ENCODE data around the gene SMURF1. TPM values are rescaled to one million over a fixed set of nuclear protein-coding genes. Genes with fewer than 3 reads are reported as not detected.
A peak's percentile ranks its signal among the peaks of the same experiment; 100 is the strongest.
"Not testable (repeated sequence)": the region's sequence is repeated elsewhere in the genome, so short reads cannot be mapped to it uniquely, and the experiment has no call there.

The SMURF1 gene
- total and polyA plus RNA-seq, 2 experiments from 2014 or later, result 12.4 to 21.7 TPM

DNA sequence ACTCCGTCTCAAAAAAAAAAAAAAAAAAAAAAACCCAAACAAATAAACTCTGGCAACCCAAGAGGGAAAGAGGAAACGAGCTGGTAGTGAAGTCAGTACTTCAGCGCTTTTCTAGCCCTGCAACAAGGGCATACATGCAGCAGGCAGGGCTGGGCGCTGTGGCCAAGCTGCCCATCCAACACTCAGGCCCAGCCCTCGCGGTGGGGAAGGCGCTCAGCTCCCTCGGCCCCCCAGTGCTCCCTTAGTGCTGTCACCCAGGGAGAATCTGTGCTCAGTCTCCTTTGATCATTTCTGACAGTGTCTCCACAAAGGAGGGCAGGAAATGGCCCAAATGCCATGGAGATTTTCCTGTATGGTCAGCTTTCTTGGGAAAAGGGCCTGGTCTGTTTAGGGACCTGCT lies 97.2 kb downstream of the SMURF1 start:
- H3K9me2 ChIP-seq (replicated peaks; ENCODE audit: insufficient read depth), result no peaks in the 10 kb centered on the region
- TF ChIP-seq EZH2 (IDR thresholded peaks at IDR 0.05; ENCODE audit: borderline replicate concordance) (no peak), EZH2phosphoT487 (IDR thresholded peaks at IDR 0.05; ENCODE audit: low read depth, severe bottlenecking, unreplicated experiment) (no peak)
- TF ChIP-seq, protein P1, sequence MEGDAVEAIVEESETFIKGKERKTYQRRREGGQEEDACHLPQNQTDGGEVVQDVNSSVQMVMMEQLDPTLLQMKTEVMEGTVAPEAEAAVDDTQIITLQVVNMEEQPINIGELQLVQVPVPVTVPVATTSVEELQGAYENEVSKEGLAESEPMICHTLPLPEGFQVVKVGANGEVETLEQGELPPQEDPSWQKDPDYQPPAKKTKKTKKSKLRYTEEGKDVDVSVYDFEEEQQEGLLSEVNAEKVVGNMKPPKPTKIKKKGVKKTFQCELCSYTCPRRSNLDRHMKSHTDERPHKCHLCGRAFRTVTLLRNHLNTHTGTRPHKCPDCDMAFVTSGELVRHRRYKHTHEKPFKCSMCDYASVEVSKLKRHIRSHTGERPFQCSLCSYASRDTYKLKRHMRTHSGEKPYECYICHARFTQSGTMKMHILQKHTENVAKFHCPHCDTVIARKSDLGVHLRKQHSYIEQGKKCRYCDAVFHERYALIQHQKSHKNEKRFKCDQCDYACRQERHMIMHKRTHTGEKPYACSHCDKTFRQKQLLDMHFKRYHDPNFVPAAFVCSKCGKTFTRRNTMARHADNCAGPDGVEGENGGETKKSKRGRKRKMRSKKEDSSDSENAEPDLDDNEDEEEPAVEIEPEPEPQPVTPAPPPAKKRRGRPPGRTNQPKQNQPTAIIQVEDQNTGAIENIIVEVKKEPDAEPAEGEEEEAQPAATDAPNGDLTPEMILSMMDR (IDR thresholded peaks at IDR 0.05; ENCODE audit: poor library complexity), result no peak
- H3K4me1 ChIP-seq (ENCODE audit: insufficient read depth), result peaks cover 3% of the 10 kb centered on the region
- DNase-seq (ENCODE audit: low spot score), result no peak
- no peak overlapping the region for H2AFZ ChIP-seq
- WGBS (ENCODE audit: low lambda C conversion rate, missing lambda C conversion rate), result 96% methylated on average over 8 of the region's 8 CpGs
- no peak overlapping the region for H3K27ac ChIP-seq
- no peaks in the 10 kb centered on the region for H3K27me3 ChIP-seq
- H3K79me2 ChIP-seq, result no peaks in the 10 kb centered on the region
- no peaks in the 10 kb centered on the region for H3K9me3 ChIP-seq (ENCODE audit: low read depth)
- H3K4me2 ChIP-seq, result no peak overlapping the region
- H3K4me3 ChIP-seq, result no peak overlapping the region
- H4K20me1 ChIP-seq (ENCODE audit: insufficient read depth, poor library complexity, severe bottlenecking), result no peaks in the 10 kb centered on the region
- no peaks in the 10 kb centered on the region for H3K36me3 ChIP-seq (replicated peaks; ENCODE audit: insufficient read depth, low read depth)

DNA sequence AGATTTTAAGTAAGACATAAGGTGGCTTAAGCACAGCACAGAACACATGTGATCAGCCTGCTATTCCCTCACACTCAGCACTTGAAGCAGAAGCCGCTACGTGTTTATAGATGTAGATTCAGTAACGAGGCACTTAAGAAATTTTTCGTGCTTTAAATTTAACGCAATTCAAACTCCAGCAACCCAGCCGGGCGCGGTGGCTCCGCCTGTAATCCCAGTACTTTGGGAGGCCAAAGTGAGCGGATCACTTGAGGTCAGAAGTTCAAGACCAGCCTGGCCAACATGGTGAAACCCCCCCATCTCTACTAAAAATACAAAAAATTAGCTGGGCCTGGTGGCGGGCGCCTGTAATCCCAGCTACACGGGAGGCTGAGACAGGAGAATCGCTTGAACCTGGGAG lies 97.6 kb downstream of the SMURF1 start:
- H3K79me2 ChIP-seq; H2AFZ ChIP-seq; H4K20me1 ChIP-seq (ENCODE audit: insufficient read depth, poor library complexity, severe bottlenecking); DNase-seq (ENCODE audit: low spot score); H3K4me1 ChIP-seq (ENCODE audit: insufficient read depth); H3K27ac ChIP-seq; H3K9me3 ChIP-seq (ENCODE audit: low read depth); H3K9me2 ChIP-seq (replicated peaks; ENCODE audit: insufficient read depth); H3K27me3 ChIP-seq; H3K4me3 ChIP-seq; H3K36me3 ChIP-seq (replicated peaks; ENCODE audit: insufficient read depth, low read depth); H3K4me2 ChIP-seq: not testable (repeated sequence)
- WGBS (ENCODE audit: low lambda C conversion rate, missing lambda C conversion rate), result 87% methylated on average over 14 of the region's 14 CpGs

DNA sequence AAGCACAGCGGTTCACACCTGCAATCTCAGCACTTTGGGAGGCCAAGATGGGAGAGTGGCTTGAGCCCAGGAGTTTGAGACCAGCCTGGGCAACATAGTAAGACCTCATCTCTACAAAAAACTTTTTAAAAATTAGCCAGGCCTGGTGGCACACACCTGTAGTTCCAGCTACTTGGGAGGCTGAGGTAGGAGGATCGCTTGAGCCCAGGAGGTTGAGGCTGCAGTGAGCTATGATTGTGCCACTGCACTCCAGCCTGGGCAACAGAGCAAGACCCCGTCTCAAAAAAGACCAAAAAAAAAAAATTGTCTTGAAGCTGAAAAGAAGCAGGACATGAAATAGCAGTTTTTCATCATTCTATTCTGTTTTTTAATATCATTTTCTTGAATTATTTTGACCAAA lies 99.0 kb downstream of the SMURF1 start:
- H4K20me1 ChIP-seq (ENCODE audit: insufficient read depth, poor library complexity, severe bottlenecking); H3K4me1 ChIP-seq (ENCODE audit: insufficient read depth); H3K79me2 ChIP-seq; H3K27me3 ChIP-seq; H3K4me2 ChIP-seq; H3K9me2 ChIP-seq (replicated peaks; ENCODE audit: insufficient read depth); H3K36me3 ChIP-seq (replicated peaks; ENCODE audit: insufficient read depth, low read depth); H3K4me3 ChIP-seq; H3K9me3 ChIP-seq (ENCODE audit: low read depth); DNase-seq (ENCODE audit: low spot score); H3K27ac ChIP-seq; H2AFZ ChIP-seq: not testable (repeated sequence)
- 98% methylated on average over 3 of the region's 3 CpGs for WGBS (ENCODE audit: low lambda C conversion rate, missing lambda C conversion rate)

DNA sequence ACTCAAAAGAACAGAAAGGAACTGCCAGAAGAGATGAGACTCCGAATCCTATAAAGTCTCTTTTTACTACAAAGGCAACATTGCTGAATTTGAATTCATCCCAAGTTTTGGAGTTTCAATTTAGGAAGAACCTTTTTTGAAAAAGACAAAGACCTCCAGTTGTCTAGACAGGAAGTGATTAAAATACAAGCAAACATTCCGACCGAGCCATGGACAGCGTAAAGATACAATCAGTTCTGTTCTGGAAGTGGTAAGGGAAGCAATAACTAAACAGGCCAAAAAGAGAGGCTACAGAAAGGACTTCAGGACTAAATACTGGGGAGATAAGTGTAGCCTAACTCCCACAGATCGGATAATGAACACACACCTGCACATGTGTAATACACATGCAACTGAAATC lies 101.0 kb downstream of the SMURF1 start:
- Histone ChIP-seq H3K4me1 (ENCODE audit: insufficient read depth) (peaks cover 3% of the 10 kb centered on the region), H4K20me1 (ENCODE audit: insufficient read depth, poor library complexity, severe bottlenecking) (no peaks in the 10 kb centered on the region), H3K27ac (peak overlapping the region; percentile 17), H3K36me3 (replicated peaks; ENCODE audit: insufficient read depth, low read depth) (no peaks in the 10 kb centered on the region), H3K9me2 (replicated peaks; ENCODE audit: insufficient read depth) (no peaks in the 10 kb centered on the region), H3K4me2 (no peak overlapping the region), H2AFZ (no peak overlapping the region), H3K79me2 (peaks cover 2% of the 10 kb centered on the region), H3K4me3 (no peak overlapping the region), H3K27me3 (no peaks in the 10 kb centered on the region), H3K9me3 (ENCODE audit: low read depth) (no peaks in the 10 kb centered on the region)
- WGBS (ENCODE audit: low lambda C conversion rate, missing lambda C conversion rate), result 50% methylated on average over 5 of the region's 5 CpGs
- no peak for DNase-seq (ENCODE audit: low spot score)
- TF ChIP-seq EZH2phosphoT487 (IDR thresholded peaks at IDR 0.05; ENCODE audit: low read depth, severe bottlenecking, unreplicated experiment), result no peak
- TF ChIP-seq, protein P1 (IDR thresholded peaks at IDR 0.05; ENCODE audit: poor library complexity), result no peak
- TF ChIP-seq EZH2 (IDR thresholded peaks at IDR 0.05; ENCODE audit: borderline replicate concordance), result no peak

DNA sequence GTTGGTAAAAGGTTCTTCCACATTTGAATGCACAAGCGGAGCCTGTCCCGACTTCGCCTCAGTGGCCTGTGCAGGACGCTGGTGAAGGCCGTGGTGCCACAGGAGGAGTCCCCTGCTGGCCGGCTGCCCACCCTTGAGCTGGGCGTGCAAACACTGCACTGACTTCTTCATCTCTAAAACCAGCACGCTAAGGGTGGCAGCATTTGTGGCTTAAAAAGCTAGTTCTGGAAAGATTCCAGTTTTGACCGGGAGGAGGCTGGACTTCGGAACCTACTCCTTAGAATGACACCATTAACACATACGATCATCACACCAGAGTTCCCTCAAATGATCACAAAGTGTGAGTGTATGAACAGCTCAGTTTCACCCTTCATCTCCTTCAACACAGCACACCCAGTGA lies 102.4 kb downstream of the SMURF1 start:
- DNase-seq (ENCODE audit: low spot score), result peak; percentile 32
- no peaks in the 10 kb centered on the region for H3K36me3 ChIP-seq (replicated peaks; ENCODE audit: insufficient read depth, low read depth)
- H3K9me3 ChIP-seq (ENCODE audit: low read depth), result no peaks in the 10 kb centered on the region
- no peaks in the 10 kb centered on the region for H3K9me2 ChIP-seq (replicated peaks; ENCODE audit: insufficient read depth)
- no peak overlapping the region for H2AFZ ChIP-seq
- peak overlapping the region; percentile 80 for H3K27ac ChIP-seq
- H4K20me1 ChIP-seq (ENCODE audit: insufficient read depth, poor library complexity, severe bottlenecking), result no peaks in the 10 kb centered on the region
- peaks cover 3% of the 10 kb centered on the region for H3K4me1 ChIP-seq (ENCODE audit: insufficient read depth)
- 85% methylated on average over 11 of the region's 11 CpGs for WGBS (ENCODE audit: low lambda C conversion rate, missing lambda C conversion rate)
- no peak for TF ChIP-seq EZH2 (IDR thresholded peaks at IDR 0.05; ENCODE audit: borderline replicate concordance)
- TF ChIP-seq EZH2phosphoT487 (IDR thresholded peaks at IDR 0.05; ENCODE audit: low read depth, severe bottlenecking, unreplicated experiment), result no peak
- TF ChIP-seq, protein P1 (IDR thresholded peaks at IDR 0.05; ENCODE audit: poor library complexity), result no peak
- H3K4me2 ChIP-seq, result no peak overlapping the region
- H3K79me2 ChIP-seq, result peaks cover 2% of the 10 kb centered on the region
- no peaks in the 10 kb centered on the region for H3K27me3 ChIP-seq
- no peak overlapping the region for H3K4me3 ChIP-seq

All from hepatocyte (in vitro differentiated cells).